T-helper 2 cell treated with Interferon-gamma antibody and Interleukin-4, amounts not matched to agents 100 ng/mL and 5 ng/mL, for 36 hours (primary cell): ENCODE data around the gene LDAF1. TPM values are rescaled to one million over a fixed set of nuclear protein-coding genes. Genes with fewer than 3 reads are reported as not detected.
"Not testable (repeated sequence)": the region's sequence is repeated elsewhere in the genome, so short reads cannot be mapped to it uniquely, and the experiment has no call there.

Source experiments
- intact Hi-C: fragments of 100-400 bp; cut with micrococcal nuclease; formaldehyde crosslinking; loops from one replicate; pipeline ENCODE4 v1.15.1; 2023
- total RNA-seq: library from RNA; stranded (reverse); gene quantifications from 2 replicates; pipeline ENCODE4 v1.2.3, GENCODE V29; 2022

Gene LDAF1
- total RNA-seq, 1 donor from 2014 or later = 8.6 TPM

DNA sequence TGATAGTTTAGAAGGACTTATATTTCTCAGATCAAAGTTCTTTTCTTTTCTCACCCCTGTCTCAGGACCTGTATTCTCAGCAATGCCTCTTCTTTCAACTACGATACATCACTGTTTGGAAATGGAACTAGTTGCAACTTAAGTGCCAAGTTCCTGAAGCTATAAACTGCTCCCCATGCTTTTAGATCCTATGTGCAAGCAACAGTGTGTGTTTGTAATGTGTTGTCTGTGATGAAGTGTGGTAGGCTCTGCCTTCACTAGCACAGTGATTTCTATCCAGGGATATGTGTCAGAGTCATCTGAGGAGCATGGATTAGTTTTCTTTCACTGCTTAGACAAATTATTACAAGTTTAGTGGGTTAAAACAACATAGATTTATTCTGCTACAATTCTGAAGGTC, 34.5 kb downstream of the LDAF1 start:
- intact Hi-C loops = no loop called here

GRCh38 chr16:21194771-21195301, 36.4 kb downstream of the LDAF1 start:
- intact Hi-C loops = no loop called here

DNA sequence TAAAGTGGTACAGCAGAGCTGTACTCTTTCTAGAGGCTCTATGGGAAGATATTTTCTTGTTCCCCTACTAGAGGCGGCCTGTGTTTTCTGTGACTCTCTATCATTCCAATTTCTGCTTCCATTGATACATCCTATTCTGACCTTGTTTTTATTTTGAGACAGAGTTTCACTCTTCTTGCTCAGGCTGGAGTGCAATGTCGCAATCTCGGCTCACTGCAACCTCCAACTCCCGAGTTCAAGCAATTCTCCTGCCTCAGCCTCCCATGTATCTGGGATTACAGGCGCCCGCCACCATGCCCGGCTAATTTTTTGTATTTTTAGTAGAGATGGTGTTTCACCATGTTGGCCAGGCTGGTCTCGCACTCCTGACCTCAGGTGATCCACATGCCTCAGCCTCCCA, 36.9 kb downstream of the LDAF1 start:
- intact Hi-C loops = not testable (repeated sequence)

DNA sequence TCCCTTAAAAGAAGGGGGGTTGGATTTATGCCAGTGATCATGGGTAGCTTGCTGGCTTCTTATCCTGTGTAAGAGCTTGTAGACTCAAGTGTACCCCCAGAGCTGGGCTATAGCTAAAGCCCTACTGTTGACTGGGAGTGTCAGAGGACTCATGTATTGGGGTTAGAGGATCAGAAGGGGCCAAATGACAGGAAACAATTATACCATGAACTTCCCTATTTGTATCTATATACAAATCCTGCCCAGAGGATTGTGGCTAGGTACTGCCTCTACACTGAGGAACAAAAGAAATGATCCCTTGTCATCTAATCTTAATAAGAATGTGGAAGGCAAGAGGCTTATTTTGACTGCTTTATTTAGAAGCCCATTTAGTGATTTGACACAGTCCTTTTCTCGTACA, 38.6 kb downstream of the LDAF1 start:
- intact Hi-C loops = no loop called here

GRCh38 chr16:21197621-21198020, 39.1 kb downstream of the LDAF1 start:
- intact Hi-C loops = no loop called here

DNA sequence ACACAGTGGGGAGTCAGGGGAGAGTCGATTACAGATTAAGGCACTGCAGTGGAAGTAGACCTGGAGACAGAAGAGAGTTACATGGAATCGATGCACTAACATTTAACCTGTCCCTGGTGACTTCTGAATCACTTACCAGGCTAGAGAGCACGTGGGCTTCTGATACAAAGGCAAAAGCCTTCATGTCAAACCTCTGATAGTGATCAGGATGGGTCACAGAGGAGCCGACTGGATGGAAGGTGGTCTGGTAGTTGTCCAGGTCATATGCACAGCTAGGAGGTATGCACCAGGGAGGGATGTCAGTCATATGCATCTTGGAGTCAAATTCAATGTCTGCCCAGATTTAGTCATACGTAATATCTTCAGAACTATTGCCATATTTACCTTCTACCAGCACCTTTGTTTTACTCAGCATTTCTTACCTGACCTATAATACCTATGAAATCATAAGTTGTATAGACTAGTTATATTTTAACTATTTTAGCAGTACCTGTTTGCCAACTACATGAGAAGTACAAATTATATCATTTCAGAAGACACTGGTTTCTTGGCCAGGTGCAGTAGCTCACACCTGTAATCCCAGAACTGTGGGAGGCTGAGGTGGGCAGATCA, 41.2 kb downstream of the LDAF1 start:
- intact Hi-C loops = no loop called here

- intact Hi-C loops = no loop called here
Measured at GRCh38 chr16:21203155-21203797, 44.8 kb downstream of the LDAF1 start.

DNA sequence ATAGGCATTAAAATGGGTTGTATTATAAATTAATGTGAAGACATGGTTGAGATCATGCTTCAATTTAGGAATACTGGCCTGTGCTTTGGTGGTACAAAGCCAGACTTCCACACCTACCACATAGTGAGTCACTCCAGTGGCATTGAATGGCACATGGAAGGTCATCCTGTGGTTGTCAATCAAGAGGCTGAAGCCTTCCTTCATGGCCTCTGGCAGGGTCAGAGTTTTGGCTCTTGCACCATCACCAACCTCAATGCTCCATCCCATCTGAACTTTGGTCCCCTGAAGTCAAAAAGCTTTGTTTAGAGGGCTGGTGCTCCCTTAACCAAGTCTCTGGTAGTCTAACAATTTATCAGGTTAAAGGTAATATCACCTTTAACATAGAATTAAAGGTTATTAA, 46.8 kb downstream of the LDAF1 start:
- intact Hi-C loops = no loop called here

GRCh38 chr16:21206550-21206949, 48.1 kb downstream of the LDAF1 start:
- intact Hi-C loops = no loop called here

GRCh38 chr16:21208446-21209230, 50.2 kb downstream of the LDAF1 start:
- intact Hi-C loops = no loop called here

- intact Hi-C loops = no loop called here
Measured at GRCh38 chr16:21211486-21211885, 53.0 kb downstream of the LDAF1 start, which contains the start of gene ZP2. Gene ZP2, minus strand, starts transcription at chr16:21211574. Its CDS starts 27 bp downstream, at chr16:21211547.

DNA sequence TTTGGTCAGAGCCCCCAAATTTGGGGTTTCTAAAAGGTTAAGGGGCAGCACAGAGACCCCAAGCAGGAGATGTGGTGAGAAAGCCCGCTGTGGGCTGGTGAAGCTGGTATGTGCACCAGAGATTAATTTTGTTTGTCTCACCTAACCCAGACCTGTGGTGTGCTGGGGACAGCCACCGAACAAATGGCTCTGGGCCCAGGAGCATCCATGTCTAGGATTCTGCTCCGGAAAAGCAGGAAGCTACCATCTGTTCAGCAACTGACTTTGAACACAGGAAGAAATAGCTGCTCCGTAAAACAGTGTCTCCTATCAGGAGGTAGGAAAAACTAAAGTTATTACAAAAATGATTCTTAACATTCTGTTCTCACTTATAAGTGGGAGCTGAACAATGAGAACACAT, 55.6 kb downstream of the LDAF1 start:
- intact Hi-C loops = no loop called here

- intact Hi-C loops = no loop called here
Measured at GRCh38 chr16:21217121-21217520, 58.6 kb downstream of the LDAF1 start.

- intact Hi-C loops = no loop called here
Measured at GRCh38 chr16:21218153-21218552, 59.7 kb downstream of the LDAF1 start.

DNA sequence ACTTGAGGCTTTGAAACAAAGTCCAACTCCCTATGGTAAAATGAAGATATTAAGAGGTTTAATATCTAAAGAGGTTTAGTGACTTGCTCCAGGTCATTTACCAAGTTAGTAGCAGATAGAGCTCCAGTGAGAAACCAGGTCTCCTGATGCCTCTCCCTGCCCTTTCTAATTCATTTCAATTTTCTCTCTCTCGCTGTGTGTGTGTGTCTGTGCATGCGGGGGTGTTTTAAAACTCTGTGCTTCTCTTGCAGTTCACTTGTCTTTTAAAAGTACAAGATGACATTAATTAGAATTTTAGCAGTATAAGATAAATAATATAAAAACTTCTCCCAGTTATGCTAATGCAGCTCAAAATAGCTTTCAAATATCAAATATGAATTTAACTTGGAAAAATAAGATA, 61.1 kb downstream of the LDAF1 start:
- intact Hi-C loops = no loop called here

GRCh38 chr16:21222495-21223337, 64.2 kb downstream of the LDAF1 start:
- intact Hi-C loops = no loop called here

DNA sequence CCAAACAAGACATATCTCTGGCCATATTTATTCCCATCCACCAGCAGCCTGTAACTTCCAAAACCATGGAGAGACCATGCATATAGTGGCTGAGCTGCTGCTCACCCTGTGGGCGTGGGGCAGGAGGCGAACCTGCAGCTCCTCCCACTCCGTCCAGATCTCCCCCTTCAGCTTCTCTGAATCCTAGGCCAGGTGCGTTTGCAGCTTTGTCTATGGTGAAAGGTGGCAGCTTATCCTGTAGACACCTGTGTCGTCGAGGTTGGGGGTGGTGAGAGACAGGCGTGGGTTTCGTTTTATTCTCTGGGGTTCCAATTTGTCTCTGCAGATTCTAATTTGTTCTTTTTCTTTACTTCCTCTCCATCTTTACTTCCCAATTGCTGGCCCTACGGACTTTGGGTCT, 65.3 kb downstream of the LDAF1 start:
- intact Hi-C loops = no loop called here

DNA sequence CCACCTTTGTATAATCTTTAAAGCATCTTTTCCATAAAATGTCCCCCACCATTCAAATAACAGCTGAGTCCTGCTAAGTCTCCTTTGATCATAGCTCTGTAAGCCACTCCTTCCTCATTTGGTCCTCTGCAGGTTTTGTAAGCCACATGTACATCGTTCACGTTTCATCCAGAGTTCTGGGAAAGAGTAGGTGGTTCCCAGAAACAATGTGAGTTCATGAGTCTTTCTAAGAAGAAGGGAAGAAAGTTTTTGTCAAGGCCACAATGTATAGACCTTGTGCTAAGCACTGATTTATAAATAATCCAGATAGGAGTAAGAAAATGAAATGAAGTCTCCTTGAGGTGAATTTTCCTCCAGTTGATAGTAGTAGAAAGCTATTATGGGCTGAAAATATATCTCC, 66.3 kb downstream of the LDAF1 start:
- intact Hi-C loops = no loop called here

GRCh38 chr16:21226749-21227148, 68.3 kb downstream of the LDAF1 start:
- intact Hi-C loops = no loop called here

GRCh38 chr16:21227866-21228265, 69.4 kb downstream of the LDAF1 start:
- intact Hi-C loops = no loop called here

GRCh38 chr16:21228361-21228872, 69.9 kb downstream of the LDAF1 start:
- intact Hi-C loops = no loop called here
